Stimulated activated CD4-positive, alpha-beta T cell treated with anti-CD3 and anti-CD28 coated beads, Interleukin-15, amount 100 ng/mL, for 24 hours (primary cell): ENCODE data around the gene ABHD16B.

Experiments
- DNase-seq: peaks from one replicate; pipeline ENCODE4 v3.0.0-alpha.2; 2020

ABHD16B gene

GRCh38 chr20:63897978-63898561 is 36.8 kb downstream of the ABHD16B start:
- DNase-seq, result no peak

- no peak for DNase-seq
Observed at GRCh38 chr20:63898882-63899558, 37.7 kb downstream of the ABHD16B start.

DNA sequence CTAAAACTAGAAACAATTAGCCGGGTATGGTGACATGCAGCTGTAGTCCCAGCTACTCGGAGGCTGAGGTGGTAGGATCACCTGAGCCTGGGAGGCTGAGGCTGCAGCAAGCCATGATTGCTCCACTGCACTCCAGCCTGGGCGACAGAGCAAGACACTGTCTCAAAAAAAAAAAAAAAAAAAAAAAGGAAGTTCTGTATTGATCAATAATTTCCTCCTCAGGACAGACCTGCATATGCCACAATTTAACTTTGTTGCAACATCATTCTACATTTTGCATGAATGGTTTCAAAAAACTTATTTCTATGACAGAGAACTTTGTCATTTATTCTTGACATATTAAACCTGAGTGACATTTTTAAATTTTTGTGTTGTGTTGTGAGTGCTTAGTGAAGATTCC is 39.1 kb downstream of the ABHD16B start:
- DNase-seq, result no peak

GRCh38 chr20:63903796-63904561 is 42.7 kb downstream of the ABHD16B start:
- no peak for DNase-seq

GRCh38 chr20:63908008-63908682 is 46.8 kb downstream of the ABHD16B start:
- DNase-seq, result no peak

GRCh38 chr20:63911176-63911575 is 49.9 kb downstream of the ABHD16B start:
- no peak for DNase-seq
